Vagina (tissue), 1 donor: ENCODE results near the gene NEK5. TPM values are rescaled to one million over a fixed set of nuclear protein-coding genes. Genes with fewer than 3 reads are reported as not detected.

Source experiments
- total RNA-seq: library from RNA; depleted of rRNA; stranded (reverse); fragments of >200 nt; gene quantifications from one replicate; pipeline ENCODE4 v1.2.3, GENCODE V29; 2016

Gene NEK5
- total RNA-seq, 1 donor from 2014 or later: 0.98 TPM

Other genes with a start within 250 kb of the NEK5 start
- gene ATP7B, start 117.6 kb downstream of the NEK5 start, total RNA-seq: 2.5 TPM
- gene ALG11, start 116.7 kb downstream of the NEK5 start, total RNA-seq: 12.5 TPM
- 5.9 TPM for gene UTP14C, start 104.4 kb downstream of the NEK5 start, total RNA-seq
- 16.5 TPM for gene NEK3, start 30.5 kb upstream of the NEK5 start, total RNA-seq